DMS53 treated with DMSO at 0.1 percent for 48 hours (cell line): ENCODE data around the gene XPO5.
"Not testable (repeated sequence)": the region's sequence is repeated elsewhere in the genome, so short reads cannot be mapped to it uniquely, and the experiment has no call there.

Experiments
- DNase-seq: peaks from one replicate; lab custom pipeline; 2025; ENCODE audit not compliant: unreplicated experiment; lab: John Stamatoyannopoulos, UW

XPO5 gene

DNA sequence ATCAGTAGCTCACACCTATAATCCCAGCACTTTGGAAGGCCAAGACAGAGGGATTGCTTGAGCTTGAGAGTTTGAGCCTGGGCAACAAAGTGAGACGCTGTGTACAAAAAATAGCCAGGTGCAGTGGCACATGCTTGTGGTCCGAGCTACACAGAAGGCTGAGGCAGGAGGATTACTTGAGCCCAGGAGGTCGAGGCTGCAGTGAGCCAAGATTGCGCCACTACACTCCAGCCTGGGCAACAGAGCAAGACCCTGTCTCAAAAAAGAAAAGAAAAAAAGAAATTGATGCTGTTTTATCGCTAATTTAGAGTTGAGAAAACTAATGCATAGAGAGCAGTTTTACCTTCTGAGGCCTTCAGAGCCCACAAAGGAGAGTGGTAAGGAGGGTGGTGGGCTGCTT lies 77.5 kb downstream of the XPO5 start:
- not testable (repeated sequence) for DNase-seq

GRCh38 chr6:43497689-43498088 lies 78.1 kb downstream of the XPO5 start:
- no peak for DNase-seq

- no peak for DNase-seq
Observed at GRCh38 chr6:43497129-43497396, 78.8 kb downstream of the XPO5 start.

DNA sequence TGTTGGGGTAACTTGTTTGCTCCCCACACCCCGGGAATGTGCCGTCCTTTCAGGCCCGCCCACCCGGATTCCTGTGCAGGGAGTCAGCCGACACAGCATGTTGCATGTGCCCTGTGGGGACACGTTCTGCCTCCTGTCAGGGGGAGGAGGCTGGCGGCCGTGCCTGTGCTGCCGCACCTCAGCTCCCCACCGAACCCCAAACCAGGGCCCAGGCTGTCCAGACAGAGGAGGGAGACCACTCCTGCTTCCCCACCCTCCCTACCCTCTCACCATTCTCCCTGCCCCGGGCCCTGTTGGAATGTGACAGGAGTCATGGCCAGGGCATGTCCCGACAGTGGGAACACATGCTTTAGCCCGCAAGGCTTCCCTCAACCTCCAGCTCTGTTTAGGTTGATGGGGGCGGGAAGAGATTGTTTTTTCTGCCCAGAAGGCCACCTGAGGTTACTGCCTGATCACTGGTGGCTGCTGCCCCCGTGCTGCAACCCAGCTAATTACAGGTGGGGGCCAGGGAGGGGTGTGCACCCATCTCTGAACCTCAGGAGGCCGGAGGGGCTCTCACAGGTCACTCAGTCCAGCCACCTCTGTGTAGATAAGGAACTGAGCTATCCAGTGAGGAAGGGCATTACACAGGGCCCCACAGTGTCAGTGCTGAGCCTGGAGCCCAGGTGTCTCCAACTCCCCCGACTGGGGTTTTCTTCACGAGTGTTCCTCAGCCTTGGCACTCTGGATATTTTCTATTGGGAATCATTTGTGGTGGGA lies 79.3 kb downstream of the XPO5 start:
- no peak for DNase-seq

- no peak for DNase-seq
Observed at GRCh38 chr6:43495409-43495941, 80.4 kb downstream of the XPO5 start.

DNA sequence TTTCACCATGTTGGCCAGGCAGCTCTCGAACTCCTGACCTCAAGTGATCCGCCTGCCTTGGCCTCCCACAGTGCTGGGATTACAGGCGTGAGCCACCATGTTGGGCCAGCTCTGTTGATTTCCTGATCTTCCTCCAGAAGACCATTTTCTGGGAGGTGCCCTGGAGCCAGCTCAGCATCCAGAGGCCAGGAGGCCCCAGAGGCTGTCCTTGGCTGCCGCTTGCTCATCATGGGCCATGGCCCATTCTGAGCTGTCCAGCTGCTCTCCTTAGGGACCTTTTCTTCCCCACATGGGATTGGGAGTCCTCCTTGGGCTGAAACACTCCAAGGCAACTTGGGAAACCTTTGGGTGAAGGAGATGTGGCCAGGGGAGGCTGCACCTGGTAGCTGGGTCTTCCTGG lies 81.1 kb downstream of the XPO5 start:
- DNase-seq: no peak

- DNase-seq: no peak
Observed at GRCh38 chr6:43494321-43494720, 81.5 kb downstream of the XPO5 start.

- no peak for DNase-seq
Observed at GRCh38 chr6:43493833-43494232, 82.0 kb downstream of the XPO5 start.

- no peak for DNase-seq
Observed at GRCh38 chr6:43493230-43493629, 82.6 kb downstream of the XPO5 start.

DNA sequence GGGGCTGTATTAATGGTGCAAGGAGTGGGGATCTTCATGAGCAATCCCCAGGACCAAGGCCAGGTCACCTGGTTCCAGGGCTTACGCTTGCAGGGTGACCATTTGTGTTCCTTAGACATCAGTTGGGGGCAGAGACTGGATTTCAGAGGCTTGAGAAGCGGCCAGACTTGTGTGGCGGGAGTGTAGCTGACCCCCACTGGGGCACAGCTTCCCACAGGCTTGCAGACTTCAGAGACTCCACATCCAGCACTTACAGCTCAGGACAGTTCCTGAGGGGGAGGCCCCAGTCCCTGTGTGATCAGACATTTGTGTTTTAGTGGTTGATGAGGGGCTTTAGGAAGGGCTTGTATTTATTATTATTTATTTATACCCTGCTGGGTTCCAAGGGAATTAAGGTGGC lies 83.2 kb downstream of the XPO5 start:
- no peak for DNase-seq

DNA sequence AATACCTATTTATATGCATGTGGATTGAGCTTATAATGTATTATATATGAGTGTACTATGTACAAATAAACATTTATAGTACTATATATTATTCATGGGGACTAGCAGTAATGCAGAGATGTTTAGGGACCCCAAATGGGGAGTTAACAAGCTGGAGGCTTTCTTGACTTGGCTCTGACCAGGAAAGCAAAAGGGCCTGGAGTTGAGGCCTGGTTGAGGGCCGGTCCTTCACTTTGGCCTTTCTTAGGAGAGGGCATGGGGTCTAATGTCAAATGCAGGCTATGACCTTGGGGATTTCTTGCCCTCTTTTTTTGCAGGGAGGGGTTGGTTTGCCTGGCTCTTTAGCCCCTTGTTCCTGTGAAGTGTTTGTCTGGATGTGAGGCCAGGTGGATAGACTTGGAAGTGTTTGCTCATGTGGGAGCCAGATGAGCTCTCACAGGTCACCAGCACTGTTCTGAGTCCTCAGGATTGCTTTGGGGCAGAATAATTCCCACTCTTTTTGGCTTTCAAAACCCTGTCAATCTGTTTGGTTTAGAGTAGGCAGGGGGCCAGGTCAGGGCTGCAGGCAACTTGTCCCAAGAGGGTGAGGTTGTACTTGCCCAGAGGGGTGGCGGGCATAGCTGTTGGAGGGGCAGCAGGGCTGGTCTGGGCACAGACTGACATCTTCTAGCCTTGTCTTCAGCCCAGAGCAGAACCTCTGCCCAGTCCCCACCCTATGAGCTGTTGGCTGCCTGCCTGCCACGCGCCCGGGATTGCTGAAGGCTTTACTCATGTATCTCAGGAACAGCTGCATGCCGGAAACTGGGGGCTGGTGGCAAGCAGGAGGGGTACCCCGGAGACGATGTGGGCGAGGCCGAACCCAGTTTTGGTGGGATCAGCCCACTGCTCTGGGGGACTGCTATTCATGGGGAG lies 83.8 kb downstream of the XPO5 start:
- no peak for DNase-seq

DNA sequence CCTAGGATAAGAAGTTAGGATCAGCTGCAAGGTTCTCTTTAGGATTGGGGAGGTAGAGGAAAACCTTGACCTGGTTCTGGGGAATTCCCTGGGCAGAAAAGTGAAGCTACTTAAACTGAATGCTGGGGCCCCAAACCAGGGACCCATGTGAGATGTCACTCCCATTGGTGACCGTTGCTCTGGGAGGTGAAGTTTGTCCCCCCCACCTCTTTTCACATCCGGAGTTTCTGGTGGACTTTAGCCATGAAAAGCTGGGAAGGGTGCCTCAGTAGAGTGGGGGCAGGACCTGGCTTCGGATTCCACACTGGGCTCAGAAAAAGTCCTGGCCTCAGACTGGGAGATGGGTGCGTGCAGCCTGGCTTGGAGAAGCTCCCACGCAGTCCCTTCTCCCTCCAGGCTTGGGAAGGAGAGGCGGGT lies 85.3 kb downstream of the XPO5 start:
- DNase-seq: no peak

DNA sequence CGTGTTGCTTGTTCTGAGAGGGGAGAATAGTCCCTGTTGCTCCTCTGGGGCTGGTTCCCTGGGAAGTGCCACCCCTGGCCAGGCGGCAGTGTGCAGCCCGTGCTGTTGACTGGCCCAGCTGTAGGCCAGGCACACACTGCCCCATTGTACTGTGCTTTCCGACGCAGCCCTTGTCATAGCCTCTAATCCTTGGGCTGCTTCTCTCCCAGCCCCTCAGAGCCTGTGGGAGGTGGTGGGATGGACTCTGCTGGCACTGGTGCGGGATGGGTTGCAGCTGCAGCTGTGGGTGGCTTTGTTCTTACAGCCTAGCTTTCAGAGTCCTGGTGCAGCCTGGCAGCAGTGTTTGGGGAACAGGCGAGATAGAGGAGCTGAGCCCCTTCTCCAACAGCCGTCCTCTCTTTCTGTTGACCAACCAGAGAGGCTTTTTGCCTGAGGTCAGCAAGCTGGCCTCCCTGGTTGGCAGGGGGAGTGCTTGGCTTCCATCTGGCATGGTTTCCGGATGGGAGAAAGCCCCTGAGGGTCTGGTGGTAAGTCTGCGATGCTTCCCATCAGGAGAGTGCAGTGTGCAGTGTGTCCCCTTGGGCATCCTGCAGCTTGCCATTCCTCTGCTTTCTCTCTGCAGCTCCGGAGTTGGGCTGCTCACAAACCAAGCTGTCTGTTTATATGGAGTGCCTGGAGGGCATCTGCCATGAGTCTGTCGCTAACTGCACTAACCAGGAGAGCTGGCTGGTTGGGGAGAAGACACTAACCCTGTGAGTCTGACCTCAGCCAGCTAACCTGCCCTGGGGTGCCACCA lies 86.4 kb downstream of the XPO5 start:
- no peak for DNase-seq

DNA sequence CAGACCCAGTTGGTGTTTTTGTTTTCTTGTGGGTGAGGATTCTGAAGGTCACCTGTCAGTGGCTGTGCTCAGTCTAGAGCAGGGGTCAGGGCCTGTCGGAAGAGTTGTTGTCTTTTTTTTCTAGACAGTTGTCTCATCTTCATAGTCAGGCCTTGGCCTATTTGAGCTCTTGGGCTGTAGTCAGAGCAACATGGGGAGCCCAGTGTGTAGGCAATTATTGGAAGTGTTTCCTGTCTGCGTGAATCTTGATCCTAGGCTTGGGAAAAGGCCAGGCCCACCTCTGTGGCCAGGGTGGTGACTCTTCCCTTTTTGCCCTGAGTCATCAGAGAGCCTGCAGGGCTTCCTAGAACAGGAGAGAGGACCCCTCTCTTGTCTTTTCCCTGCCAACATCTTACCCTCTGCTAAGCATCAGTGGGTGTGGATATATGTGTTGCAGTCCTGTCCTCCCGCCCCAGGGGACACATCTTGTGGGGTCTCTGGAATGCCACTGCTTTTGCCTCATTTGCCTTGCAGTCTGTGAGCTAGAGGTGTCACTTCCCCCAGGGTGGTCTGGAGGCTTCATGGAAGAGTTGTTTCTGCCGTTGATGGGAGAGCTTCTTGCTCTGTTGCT lies 87.1 kb downstream of the XPO5 start:
- no peak for DNase-seq

DNA sequence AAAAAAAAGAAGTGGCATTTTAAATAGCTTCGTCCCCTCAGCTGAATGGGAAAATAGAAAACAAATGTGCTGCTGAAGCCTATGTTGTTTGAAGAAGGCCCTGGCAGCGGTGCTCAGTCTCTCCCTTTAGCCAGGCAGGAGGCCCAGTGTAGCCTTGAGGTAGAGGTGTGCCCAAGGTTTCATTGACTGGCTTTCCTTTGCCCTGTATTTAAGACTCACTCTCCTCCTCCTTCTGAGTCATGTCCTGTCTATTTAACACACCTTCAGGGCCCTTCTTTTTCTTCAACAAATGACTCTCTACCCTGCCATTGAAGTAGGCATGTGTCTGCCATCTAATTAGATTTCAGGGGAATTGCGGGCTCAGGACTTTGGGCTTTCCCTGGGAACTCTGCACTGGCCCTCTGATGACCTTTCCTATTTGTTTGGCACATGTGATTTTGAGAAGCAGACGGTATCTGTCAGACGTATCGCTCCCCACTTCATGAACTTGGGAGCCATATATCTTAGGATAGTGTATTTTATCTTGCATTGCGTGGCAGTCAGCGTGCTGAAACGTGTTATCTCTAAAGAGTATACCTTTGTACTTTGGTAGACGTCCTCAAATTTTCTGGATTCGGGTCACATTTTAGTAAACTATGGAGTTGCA lies 94.1 kb downstream of the XPO5 start:
- no peak for DNase-seq

DNA sequence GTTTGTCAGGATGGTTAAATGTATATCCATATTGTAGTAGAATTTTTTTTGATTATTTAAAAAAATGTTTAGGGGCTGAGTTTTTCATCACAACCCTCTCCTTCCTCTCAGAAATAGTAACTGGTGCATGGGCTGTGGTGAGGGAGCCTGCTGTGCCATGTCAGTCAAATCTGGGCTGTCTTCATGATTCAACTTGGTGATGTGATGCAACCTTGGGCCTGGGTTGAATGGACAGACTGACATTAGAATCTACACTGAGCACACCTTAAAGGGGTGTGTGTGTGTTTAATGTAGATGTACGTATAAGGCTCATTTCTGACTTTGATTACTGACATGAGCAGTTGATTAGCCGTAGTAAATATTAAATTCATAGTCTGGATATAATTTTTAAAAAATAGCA lies 94.8 kb downstream of the XPO5 start:
- DNase-seq: no peak

DNA sequence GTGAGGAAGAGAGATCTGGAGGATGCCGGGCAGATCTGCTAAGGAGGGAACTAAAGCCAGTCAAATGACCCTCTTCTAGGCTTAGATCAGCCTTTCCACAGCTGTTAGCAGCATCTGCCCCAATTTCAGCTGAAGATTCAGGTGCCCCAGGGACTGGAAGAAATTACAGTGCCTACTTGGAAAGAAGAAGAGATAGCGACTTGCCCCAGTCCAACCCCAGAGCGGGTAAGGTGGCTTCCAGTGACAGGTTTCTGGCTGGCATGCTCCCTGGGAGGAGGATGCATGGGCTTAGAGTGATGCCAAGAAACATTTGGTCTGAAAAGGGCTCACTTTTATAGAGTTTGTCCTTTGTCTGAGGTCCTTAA lies 97.8 kb downstream of the XPO5 start:
- DNase-seq: no peak

DNA sequence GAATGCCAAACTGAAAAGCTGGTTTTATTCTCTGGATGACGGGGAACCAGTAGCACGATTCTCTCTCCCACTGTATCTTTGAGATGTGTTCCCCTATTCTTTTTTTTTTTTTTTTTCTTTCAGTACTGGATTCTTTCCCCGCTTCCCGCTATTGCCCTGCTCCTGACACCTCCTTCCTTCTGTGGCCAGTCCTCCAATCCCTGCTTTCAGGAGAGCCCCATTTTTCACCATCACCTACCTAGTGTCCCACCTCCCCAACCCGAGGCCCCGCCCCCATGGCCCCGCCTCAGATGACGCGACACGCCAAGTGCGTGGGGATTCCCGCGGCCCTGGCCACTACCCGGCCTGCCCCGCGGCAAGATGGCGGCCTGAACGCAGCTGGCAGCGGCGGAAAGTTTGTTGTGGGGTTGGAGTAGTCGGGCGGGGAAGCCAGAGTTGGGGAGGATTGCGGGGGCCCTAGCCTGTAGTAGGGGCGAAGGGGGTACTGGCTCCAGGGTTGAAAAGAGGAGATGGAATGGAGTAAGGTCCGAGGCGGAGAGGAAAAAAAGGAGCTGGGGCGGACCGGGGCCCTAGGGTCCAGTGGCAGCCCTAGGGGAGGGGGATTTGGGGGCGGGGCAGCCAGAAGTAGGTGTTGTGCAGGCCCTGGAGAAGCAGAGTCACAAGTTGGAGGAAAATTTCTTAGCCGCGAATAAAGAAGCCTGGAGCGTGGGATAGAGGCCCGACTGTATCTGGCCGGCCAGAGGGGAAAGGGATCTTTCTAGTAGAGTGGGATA lies 98.4 kb downstream of the XPO5 start, which contains the start of gene TJAP1:
TSS of gene TJAP1 (plus strand) at position 336 of the 773 bp plus-strand sequence. CDS start 21,432 bp downstream, outside the sequence.
- peak; percentile 53 for DNase-seq

- DNase-seq: no peak
Observed at GRCh38 chr6:43476746-43477145, 99.1 kb downstream of the XPO5 start.

DNA sequence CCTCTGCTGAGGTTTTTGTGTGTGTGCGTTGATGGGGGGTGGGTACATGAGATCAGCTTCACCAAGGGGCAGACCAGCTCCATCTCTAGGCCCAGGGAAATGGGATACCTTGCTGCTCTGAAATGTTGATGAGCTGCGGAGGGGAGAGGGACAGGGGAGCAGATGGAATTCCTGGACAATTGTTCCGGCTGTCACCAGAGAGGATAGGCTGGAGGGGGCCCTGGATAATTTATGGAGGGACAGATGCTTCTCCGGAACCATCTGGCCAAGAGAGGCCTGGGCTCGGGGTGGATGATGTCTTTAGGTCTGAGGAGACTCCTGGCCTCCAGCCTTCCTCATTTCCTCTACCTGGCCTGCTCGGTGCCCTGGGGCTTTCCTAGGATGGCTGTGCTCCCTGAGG lies 100.3 kb downstream of the XPO5 start:
- no peak for DNase-seq
